B cell (primary cell): ENCODE data around the gene SYNJ2. TPM values are rescaled to one million over a fixed set of nuclear protein-coding genes. Genes with fewer than 3 reads are reported as not detected.

Experiments
- ATAC-seq: fragments of 200-7000 bp; cut with Tn5 transposase; one replicate; pipeline ENCODE4 v1.10.0; 2021; ENCODE audit warnings: low read depth, mild to moderate bottlenecking, moderate number of reproducible peaks, moderate library complexity
- CTCF ChIA-PET: fragments of 350-600 bp; sonication (Branson Sonifier 250); formaldehyde crosslinking; loops from one replicate; lab custom pipeline; 2021; ENCODE audit warnings: antibody characterized with exemption, inconsistent platforms; lab: Charles Lee
- POLR2A ChIA-PET: fragments of 350-600 bp; sonication (Branson Sonifier 250); formaldehyde crosslinking; loops from one replicate; lab custom pipeline; 2021; ENCODE audit warnings: antibody characterized with exemption; lab: Charles Lee
- DNase-seq: peaks from one replicate; pipeline ENCODE4 v3.0.0; 2013
- H2AFZ ChIP-seq: 2 replicates; pipeline ENCODE4 v1.6.1; 2012; ENCODE audit warnings: mild to moderate bottlenecking, low read depth, low read length; ENCODE audit not compliant: insufficient read depth, poor library complexity, severe bottlenecking
- H3K27ac ChIP-seq, 2 donors: 1 replicate in 1 of 2; 2 replicates in 1 of 2; pipeline ENCODE4 v1.5.1; 2012 to 2013; ENCODE audit warnings: low read length in 2 of 2, mild to moderate bottlenecking in 2 of 2, moderate library complexity in 1 of 2
- H3K27me3 ChIP-seq, 4 experiments: fragments of 200-600 bp in 1 of 4; sonication (generic) in 1 of 4; replicated peaks in 1 of 4; 1 replicate in 2 of 4; 2 replicates in 2 of 4; pipeline versions ENCODE4 v1.6.1 to v1.7.0; 2013 to 2016; ENCODE audit warnings: low read length in 3 of 4, mild to moderate bottlenecking in 2 of 4, mixed read lengths in 1 of 4, moderate library complexity in 1 of 4; ENCODE audit not compliant: insufficient read depth in 4 of 4, control insufficient read depth in 3 of 4; ENCODE audit errors: control extremely low read depth in 1 of 4
- H3K36me3 ChIP-seq, 2 experiments: replicated peaks in 1 of 2; 1 replicate in 1 of 2; 2 replicates in 1 of 2; pipeline versions ENCODE4 v1.6.1 to v1.7.1; 2013; ENCODE audit warnings: low read length in 1 of 2; ENCODE audit not compliant: insufficient read depth in 2 of 2, control insufficient read depth in 1 of 2; ENCODE audit errors: control extremely low read depth in 1 of 2, extremely low read depth in 1 of 2
- H3K4me1 ChIP-seq, 2 donors: fragments of 200-600 bp in 1 of 2; sonication (generic) in 1 of 2; 1 replicate in 1 of 2; 2 replicates in 1 of 2; pipeline versions ENCODE4 v1.5.1 to v1.6.1; 2013 to 2017; ENCODE audit warnings: low read length in 2 of 2; ENCODE audit not compliant: control insufficient read depth in 2 of 2, insufficient read depth in 2 of 2
- H3K4me2 ChIP-seq: replicated peaks from 2 replicates; pipeline ENCODE3; 2012; ENCODE audit warnings: mild to moderate bottlenecking, low read depth, low read length; ENCODE audit not compliant: poor library complexity, severe bottlenecking
- H3K4me3 ChIP-seq, 5 experiments: fragments of 200-600 bp in 1 of 5; sonication (generic) in 1 of 5; 1 replicate in 3 of 5; 2 replicates in 2 of 5; pipeline versions ENCODE4 v1.5.1 to v1.7.0; 2011 to 2016; ENCODE audit warnings: low read length in 4 of 5, mild to moderate bottlenecking in 4 of 5, low read depth in 2 of 5, control low read depth in 1 of 5, moderate library complexity in 1 of 5; ENCODE audit not compliant: insufficient read depth in 1 of 5; ENCODE audit errors: control extremely low read depth in 1 of 5, extremely low read depth in 1 of 5
- H3K79me2 ChIP-seq: fragments of 200-600 bp; sonication (generic); one replicate; pipeline ENCODE4 v1.6.0; 2016; ENCODE audit warnings: low read length; ENCODE audit not compliant: control insufficient read depth, insufficient read depth
- H3K9ac ChIP-seq: fragments of 200-600 bp; sonication (generic); 2 replicates; pipeline ENCODE4 v1.6.1; 2017; ENCODE audit warnings: mild to moderate bottlenecking, low read length, moderate library complexity
- H3K9me3 ChIP-seq, 3 donors: one replicate each; pipeline versions ENCODE4 v1.6.1 to v1.7.1; 2013; ENCODE audit warnings: low read length in 2 of 3; ENCODE audit not compliant: control insufficient read depth in 2 of 3, insufficient read depth in 1 of 3; ENCODE audit errors: control extremely low read depth in 1 of 3
- H4K20me1 ChIP-seq: 2 replicates; pipeline ENCODE4 v1.6.0; 2012; ENCODE audit warnings: mild to moderate bottlenecking, low read length; ENCODE audit not compliant: insufficient read depth, control insufficient read depth, poor library complexity, severe bottlenecking
- H3K27ac Mint-ChIP-seq: one replicate; pipeline ENCODE4 v1.8.0; 2021; ENCODE audit warnings: mixed read lengths
- H3K27me3 Mint-ChIP-seq: one replicate; pipeline ENCODE4 v1.8.0; 2021; ENCODE audit warnings: mixed read lengths
- H3K4me1 Mint-ChIP-seq: one replicate; pipeline ENCODE4 v1.8.0; 2021; ENCODE audit warnings: mixed read lengths
- H3K4me3 Mint-ChIP-seq: one replicate; pipeline ENCODE4 v1.8.0; 2021; ENCODE audit warnings: mixed read lengths
- H3K9me3 Mint-ChIP-seq: one replicate; pipeline ENCODE4 v1.8.0; 2022; ENCODE audit warnings: mixed read lengths; ENCODE audit not compliant: insufficient read depth
- CTCF ChIP-seq: fragments of 200-600 bp; IDR thresholded peaks from one replicate; pipeline ENCODE4 v1.8.0; 2022; ENCODE audit warnings: antibody characterized with exemption, mild to moderate bottlenecking
- EZH2 ChIP-seq: IDR thresholded peaks from 2 replicates; pipeline ENCODE4 v1.6.1; 2012; ENCODE audit warnings: borderline replicate concordance, low read depth, mild to moderate bottlenecking, moderate library complexity, low read length; ENCODE audit not compliant: insufficient read depth, poor library complexity, severe bottlenecking
- WGBS: methylation state at CpG from one replicate; pipeline ENCODE4 v1.1.5; 2013; ENCODE audit warnings: missing lambda C conversion rate; ENCODE audit not compliant: insufficient coverage; 5-methylcytosine and 5-hydroxymethylcytosine counted together
- intact Hi-C: fragments of 100-400 bp; cut with micrococcal nuclease; formaldehyde crosslinking; loops from one replicate; pipeline ENCODE4 v1.10.0; 2022
- polyA plus RNA-seq: library from polyadenylated mRNA; depleted of rRNA; stranded (reverse); fragments of >200 nt; gene quantifications from 2 replicates; pipeline ENCODE4 v1.2.3, GENCODE V29; 2012
- total RNA-seq, 2 donors: library from RNA; stranded (reverse); fragments of 120-200 nt in 1 of 2; gene quantifications; 1 replicate in 1 of 2; 2 replicates in 1 of 2; pipeline versions ENCODE4 v1.2.3 to v1.2.4, GENCODE V29; 2013 to 2022

The SYNJ2 gene
- total and polyA plus RNA-seq, 2 donors (not counting 1 experiment from before 2014, with no cell fraction given) = 5.2 to 11.4 TPM

DNA sequence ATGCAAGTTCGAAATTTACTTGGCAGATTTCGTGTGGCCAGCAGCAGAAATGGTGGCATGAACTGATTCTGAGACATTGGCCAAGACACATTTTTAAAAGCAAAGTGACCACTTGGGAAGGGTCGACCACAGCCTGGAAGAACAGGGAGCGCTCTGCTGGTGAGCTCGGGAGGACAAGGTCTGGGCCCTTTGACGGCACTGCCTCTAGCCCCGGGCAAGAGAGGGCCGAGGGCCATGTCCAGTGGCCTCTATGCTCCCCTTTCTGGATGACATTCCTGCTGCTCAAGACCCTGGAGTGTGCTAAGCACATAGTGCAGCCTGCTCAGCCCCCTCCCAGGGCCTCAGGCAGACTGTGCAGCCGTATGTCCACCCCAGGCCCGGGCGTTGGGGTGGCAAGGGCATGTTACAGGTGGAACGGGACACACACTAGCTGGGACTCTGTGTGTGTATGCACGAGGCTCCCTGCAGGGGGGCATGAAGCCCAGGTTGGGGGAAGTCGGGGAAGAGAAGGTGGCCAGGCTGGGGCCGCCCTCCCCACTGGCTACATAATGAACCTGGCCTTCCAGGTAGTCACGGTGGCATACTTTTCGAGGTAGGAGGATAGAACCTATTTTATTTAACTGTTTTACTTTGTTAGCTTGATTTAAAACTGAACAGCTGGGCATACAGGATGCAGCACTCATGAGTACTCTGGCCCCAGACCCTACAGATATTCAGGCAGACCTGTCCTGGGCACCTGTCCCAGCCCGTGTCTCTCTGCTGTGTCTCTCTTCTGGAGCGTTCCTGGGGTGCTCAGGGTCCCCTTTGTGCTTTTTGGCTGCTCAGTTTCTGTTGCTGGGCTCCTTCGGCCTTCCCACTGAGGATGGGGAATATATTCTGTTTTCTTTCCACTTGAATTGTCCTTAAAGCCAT lies 6.4 kb downstream of the SYNJ2 start:
- no peaks in the 10 kb centered on the region for H4K20me1 ChIP-seq
- peaks cover 0 to 2% (median 0%) of the 10 kb centered on the region in 4 experiments for H3K27me3 ChIP-seq
- H3K4me3 Mint-ChIP-seq = no peak overlapping the region
- WGBS = 97% methylated on average over 16 of the region's 20 CpGs
- intact Hi-C loops = no loop called here
- DNase-seq (no peak), ATAC-seq (no peak)
- no peak overlapping the region for H3K4me3 ChIP-seq
- no peak overlapping the region for H3K27ac Mint-ChIP-seq
- H3K9me3 Mint-ChIP-seq = no peaks in the 10 kb centered on the region
- H3K4me1 ChIP-seq = peaks cover 32 to 54% of the 10 kb centered on the region in 2 donors
- no peak overlapping the region for H3K9ac ChIP-seq
- TF ChIP-seq CTCF (no peak), EZH2 (no peak)
- H2AFZ ChIP-seq = no peak overlapping the region
- peaks cover 0 to 7% (median 0%) of the 10 kb centered on the region in 3 donors for H3K9me3 ChIP-seq
- ChIA-PET POLR2A (no interaction called here), CTCF (no interaction called here)
- H3K4me1 Mint-ChIP-seq = peaks cover 46% of the 10 kb centered on the region
- H3K79me2 ChIP-seq = peaks cover 52% of the 10 kb centered on the region
- no peaks in the 10 kb centered on the region for H3K36me3 ChIP-seq
- H3K4me2 ChIP-seq = no peak overlapping the region
- no peaks in the 10 kb centered on the region for H3K27me3 Mint-ChIP-seq
- H3K27ac ChIP-seq = no peak overlapping the region

- no peak for DNase-seq
- intact Hi-C loops = no loop called here
- no peak overlapping the region for H3K9ac ChIP-seq
- H3K4me1 ChIP-seq = peaks cover 27 to 48% of the 10 kb centered on the region in 2 donors
- H3K36me3 ChIP-seq = no peaks in the 10 kb centered on the region
- H3K4me2 ChIP-seq = no peak overlapping the region
- peaks cover 0 to 7% (median 0%) of the 10 kb centered on the region in 3 donors for H3K9me3 ChIP-seq
- H2AFZ ChIP-seq = no peak overlapping the region
- Mint-ChIP-seq H3K9me3 (no peaks in the 10 kb centered on the region), H3K4me1 (peaks cover 42% of the 10 kb centered on the region), H3K27me3 (no peaks in the 10 kb centered on the region), H3K27ac (no peak overlapping the region), H3K4me3 (no peak overlapping the region)
- 89% methylated on average over 4 of the region's 8 CpGs for WGBS
- no peak for ATAC-seq
- H3K4me3 ChIP-seq = no peak overlapping the region
- H3K79me2 ChIP-seq = peaks cover 52% of the 10 kb centered on the region
- H3K27ac ChIP-seq = no peak overlapping the region
- CTCF ChIA-PET = no interaction called here
- no peaks in the 10 kb centered on the region for H4K20me1 ChIP-seq
- no peak for TF ChIP-seq CTCF
- no peak for TF ChIP-seq EZH2
- POLR2A ChIA-PET = no interaction called here
- H3K27me3 ChIP-seq = peaks cover 0 to 2% (median 0%) of the 10 kb centered on the region in 4 experiments
These were observed 7.0 kb downstream of the SYNJ2 start for GRCh38 chr6:157988700-157989063.
